Measurements from ENCODE around the gene CACHD1.

DNA sequence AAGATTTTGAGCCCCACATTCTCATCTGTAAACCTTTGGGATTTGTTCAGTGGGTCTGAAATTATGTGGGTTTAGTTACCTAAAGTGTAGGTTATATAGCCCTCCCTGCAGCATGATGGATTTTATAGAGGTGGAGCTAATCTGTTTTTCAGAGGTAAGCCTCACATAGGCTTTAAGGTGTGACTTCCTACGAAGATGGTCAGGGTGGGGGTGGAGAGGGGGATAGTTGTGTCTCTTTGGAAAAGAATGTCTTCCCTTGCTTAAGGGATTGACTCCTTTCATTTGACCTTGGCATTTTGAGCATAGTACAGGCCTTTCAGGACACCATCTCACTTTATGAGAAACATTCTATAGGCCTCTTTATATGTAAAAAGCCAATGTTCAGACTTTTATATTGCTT is 3.4 kb downstream of the CACHD1 start:
- TF ChIP-seq, protein P1, sequence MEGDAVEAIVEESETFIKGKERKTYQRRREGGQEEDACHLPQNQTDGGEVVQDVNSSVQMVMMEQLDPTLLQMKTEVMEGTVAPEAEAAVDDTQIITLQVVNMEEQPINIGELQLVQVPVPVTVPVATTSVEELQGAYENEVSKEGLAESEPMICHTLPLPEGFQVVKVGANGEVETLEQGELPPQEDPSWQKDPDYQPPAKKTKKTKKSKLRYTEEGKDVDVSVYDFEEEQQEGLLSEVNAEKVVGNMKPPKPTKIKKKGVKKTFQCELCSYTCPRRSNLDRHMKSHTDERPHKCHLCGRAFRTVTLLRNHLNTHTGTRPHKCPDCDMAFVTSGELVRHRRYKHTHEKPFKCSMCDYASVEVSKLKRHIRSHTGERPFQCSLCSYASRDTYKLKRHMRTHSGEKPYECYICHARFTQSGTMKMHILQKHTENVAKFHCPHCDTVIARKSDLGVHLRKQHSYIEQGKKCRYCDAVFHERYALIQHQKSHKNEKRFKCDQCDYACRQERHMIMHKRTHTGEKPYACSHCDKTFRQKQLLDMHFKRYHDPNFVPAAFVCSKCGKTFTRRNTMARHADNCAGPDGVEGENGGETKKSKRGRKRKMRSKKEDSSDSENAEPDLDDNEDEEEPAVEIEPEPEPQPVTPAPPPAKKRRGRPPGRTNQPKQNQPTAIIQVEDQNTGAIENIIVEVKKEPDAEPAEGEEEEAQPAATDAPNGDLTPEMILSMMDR (conservative IDR thresholded peaks at IDR 0.05 in 1 of 2, IDR thresholded peaks at IDR 0.05 in 1 of 2; ENCODE audit: low read depth in 1 of 2, low read length in 2 of 2) = no peak
- no peak for TF ChIP-seq EZH2 (IDR thresholded peaks at IDR 0.05; ENCODE audit: low read length, missing control alignments)
